ENCODE results near the gene NACC2. TPM values are rescaled to one million over a fixed set of nuclear protein-coding genes. Genes with fewer than 3 reads are reported as not detected.

The NACC2 gene
- total and polyA plus RNA-seq, 2 of the 8 experiments (the other 6 are each of a cell fraction or from before 2014, with no cell fraction given), result 8.3 to 14.0 TPM

DNA sequence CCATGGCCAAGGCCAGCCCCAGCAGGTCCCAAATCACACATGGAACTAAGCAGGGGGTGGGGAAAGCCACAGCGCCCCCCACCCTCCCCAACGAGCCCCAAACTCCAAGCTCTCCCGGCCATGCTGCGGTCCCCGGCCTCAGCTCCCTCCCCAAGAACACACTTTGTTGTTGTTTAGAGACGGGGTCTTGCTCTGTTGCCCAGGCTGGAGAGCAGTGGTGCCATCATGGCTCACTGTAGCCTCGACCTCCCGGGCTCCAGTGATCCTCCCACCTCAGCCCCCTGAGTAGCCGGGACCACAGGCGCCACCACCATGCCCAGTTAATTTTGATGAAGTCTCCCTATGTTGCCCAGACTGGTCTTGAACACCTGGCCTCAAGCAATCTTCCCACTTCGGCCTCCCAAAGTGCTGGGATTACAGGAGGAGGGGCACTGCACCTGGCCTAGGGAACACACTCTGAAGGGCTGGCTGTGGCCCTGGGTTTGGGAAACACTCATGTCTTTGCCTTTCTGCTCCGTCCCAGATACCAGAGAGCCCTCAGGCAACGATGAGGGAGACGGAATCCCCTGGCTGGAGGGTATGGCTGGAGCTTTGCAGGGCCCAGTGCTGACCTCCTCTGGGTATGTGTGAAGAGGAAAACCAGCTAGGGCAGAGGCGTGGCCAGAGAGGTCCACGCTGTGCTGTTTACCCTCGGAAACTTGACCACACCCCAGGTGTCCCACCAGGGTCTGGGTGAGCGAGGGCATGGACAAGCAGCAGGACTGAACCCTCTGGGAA, 80.8 kb downstream of the NACC2 start:
- Histone ChIP-seq H2BK15ac (ENCODE audit: low read length) (no peak overlapping the region), H3K9ac (replicated peaks in 1 of 4; ENCODE audit: extremely low read depth in 1 of 4, low read depth in 3 of 4, low read length in 3 of 4) (no peak overlapping the region), H2BK120ac (replicated peaks; ENCODE audit: low read depth, low read length) (no peak overlapping the region), H3K79me1 (ENCODE audit: low read depth, low read length) (peaks cover 3% of the 10 kb centered on the region; the same call in 1 of the 2 replicates), H2BK12ac (ENCODE audit: low read depth, low read length) (0 out of 2 replicates have a peak overlapping the region, but pooled peaks have one; percentile 39), H2AFZ (ENCODE audit: low read length) (no peak overlapping the region), H3K27me3 (replicated peaks in 1 of 4; ENCODE audit: control insufficient read depth in 3 of 4, extremely low read depth in 1 of 4, insufficient read depth in 3 of 4, low read length in 3 of 4) (no peaks in the 10 kb centered on the region), H3K36me3 (ENCODE audit: control insufficient read depth in 2 of 4, insufficient read depth in 4 of 4, low read length in 3 of 4) (no peaks in the 10 kb centered on the region; a peak in 1 of 8 replicates), H3K14ac (ENCODE audit: insufficient read length) (no peak overlapping the region), H3K79me2 (ENCODE audit: control insufficient read depth in 1 of 2, insufficient read depth in 2 of 2, low read length in 2 of 2) (no peaks in the 10 kb centered on the region; a peak in 1 of 4 replicates), H4K20me1 (replicated peaks in 1 of 2; ENCODE audit: control insufficient read depth in 1 of 2, insufficient read depth in 2 of 2, low read length in 2 of 2) (peaks cover 0 to 6% of the 10 kb centered on the region in 2 experiments), H3K23me2 (ENCODE audit: low read depth, low read length) (no peaks in the 10 kb centered on the region), H2AK5ac (ENCODE audit: low read depth, low read length) (no peak overlapping the region), H3K56ac (replicated peaks; ENCODE audit: insufficient read length, low read depth, low read length) (no peak overlapping the region), H3K27ac (ENCODE audit: low read depth, low read length) (no peak overlapping the region), H2BK5ac (ENCODE audit: low read depth, low read length) (no peak overlapping the region), H3K23ac (ENCODE audit: insufficient read length) (no peak overlapping the region), H3K9me3 (ENCODE audit: insufficient read depth in 2 of 2, low read depth in 1 of 2, low read length in 1 of 2) (no peaks in the 10 kb centered on the region), H3K4me2 (ENCODE audit: insufficient read depth in 1 of 2, low read depth in 2 of 2, low read length in 2 of 2) (no peak overlapping the region), H3K18ac (ENCODE audit: extremely low read depth, low read length) (no peak overlapping the region), H4K91ac (replicated peaks; ENCODE audit: insufficient read length, low read length) (no peak overlapping the region), H3K4me3 (ENCODE audit: extremely low read depth in 1 of 4, insufficient read depth in 2 of 4, low read depth in 3 of 4, low read length in 4 of 4) (no peak overlapping the region), H3K4me1 (replicated peaks in 1 of 4; ENCODE audit: control insufficient read depth in 3 of 4, insufficient read depth in 4 of 4, low read length in 3 of 4) (peaks cover 0 to 42% (median 26%) of the 10 kb centered on the region in 4 experiments; a peak in 6 of 7 replicates), H3K4ac (replicated peaks; ENCODE audit: insufficient read length, low read depth, low read length) (no peak overlapping the region), H4K8ac (ENCODE audit: extremely low read depth, insufficient read depth, low read length) (no peak overlapping the region; the same call in 1 of the 2 replicates), H2BK20ac (ENCODE audit: low read length) (no peak overlapping the region), H4K5ac (ENCODE audit: insufficient read length, low read depth, low read length) (no peak overlapping the region)
- DNase-seq (ENCODE audit: low read depth in 1 of 2, low spot score in 2 of 2) (no peak), FAIRE-seq (no peak)
- 92% methylated on average over 15 of the region's 18 CpGs; no CpG with 5 or more reads in 1 of the 2 experiments for WGBS, 2 experiments (ENCODE audit: extremely low coverage in 1 of 2, insufficient coverage in 1 of 2, insufficient read length in 1 of 2, insufficient replicate concordance in 2 of 2, low coverage in 1 of 2, low lambda C conversion rate in 2 of 2, missing lambda C conversion rate in 1 of 2)
- POLR2A ChIA-PET (ENCODE audit: partially characterized antibody), result no interaction called here
- CTCF ChIA-PET (ENCODE audit: partially characterized antibody), result interaction anchor here (1.0 to 1.6 kb wide), 7 partner anchors 13 to 122 kb away, joined by 3 to 4 read pairs (median 3); no protein-coding TSS in a partner anchor
- TF ChIP-seq GTF2F1 (IDR thresholded peaks at IDR 0.05; ENCODE audit: borderline replicate concordance, low read depth, low read length) (no peak), KDM5A (IDR thresholded peaks at IDR 0.05; ENCODE audit: low read length) (no peak), EGR1 (IDR thresholded peaks at IDR 0.05; ENCODE audit: borderline replicate concordance, low read depth, low read length) (no peak), CBX8 (IDR thresholded peaks at IDR 0.05; ENCODE audit: borderline replicate concordance, low read depth, low read length) (no peak), MAFK (IDR thresholded peaks at IDR 0.05; ENCODE audit: low read depth, low read length) (no peak), RBBP5 (IDR thresholded peaks at IDR 0.05; ENCODE audit: borderline replicate concordance, low read depth, low read length) (no peak), FOSL1 (IDR thresholded peaks at IDR 0.05; ENCODE audit: insufficient read depth, low read depth, low read length) (no peak), EZH2 (IDR thresholded peaks at IDR 0.05; ENCODE audit: low read depth, low read length, severe bottlenecking) (no peak), SAP30 (IDR thresholded peaks at IDR 0.05; ENCODE audit: insufficient read depth, insufficient replicate concordance, low read length) (no peak), KDM1A (IDR thresholded peaks at IDR 0.05; ENCODE audit: borderline replicate concordance, low read length) (no peak), BRCA1 (IDR thresholded peaks at IDR 0.05; ENCODE audit: low read depth, low read length) (no peak), TEAD4 (IDR thresholded peaks at IDR 0.05; ENCODE audit: low read depth, low read length) (no peak), CREB1 (IDR thresholded peaks at IDR 0.05) (no peak)
